ENCODE measurements around the gene ZNF8. TPM values are rescaled to one million over a fixed set of nuclear protein-coding genes. Genes with fewer than 3 reads are reported as not detected.
"Not testable (repeated sequence)": the region's sequence is repeated elsewhere in the genome, so short reads cannot be mapped to it uniquely, and the experiment has no call there.

Gene ZNF8
- total RNA-seq, result 10.5 TPM

DNA sequence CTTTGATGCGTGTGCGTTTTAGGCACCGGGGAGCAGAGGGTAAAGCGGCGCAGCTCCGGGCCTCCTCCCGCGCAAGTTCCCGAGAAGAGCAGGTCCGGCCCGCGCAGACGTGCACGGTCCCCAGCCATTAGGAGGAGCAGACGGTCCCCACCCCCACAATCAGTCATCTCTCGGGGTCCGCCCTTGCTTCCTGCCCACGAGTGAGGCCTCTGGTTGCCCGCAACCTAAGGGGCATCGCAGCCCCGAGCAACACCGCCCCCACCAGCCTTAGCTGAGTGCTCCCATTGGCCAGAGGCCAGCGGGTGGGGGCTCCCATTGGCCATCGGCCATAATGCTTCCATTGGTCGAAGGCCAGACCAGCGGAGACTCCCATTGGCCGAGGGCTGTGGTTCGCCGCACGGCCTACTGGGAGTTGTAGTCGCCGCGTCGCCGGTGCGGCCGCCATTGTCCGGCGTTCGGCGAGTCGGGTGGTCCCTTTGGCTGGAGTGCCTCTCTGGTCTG lies at the start of gene ZNF8:
Gene ZNF8, plus strand, starts transcription at position 415 of the 501 bp plus-strand sequence. CDS start 127 bp downstream, outside the sequence.
- DNase-seq (ENCODE audit: low read depth in 2 of 3, low spot score in 2 of 3), result peak; percentile 83 to 99 (median 99)

DNA sequence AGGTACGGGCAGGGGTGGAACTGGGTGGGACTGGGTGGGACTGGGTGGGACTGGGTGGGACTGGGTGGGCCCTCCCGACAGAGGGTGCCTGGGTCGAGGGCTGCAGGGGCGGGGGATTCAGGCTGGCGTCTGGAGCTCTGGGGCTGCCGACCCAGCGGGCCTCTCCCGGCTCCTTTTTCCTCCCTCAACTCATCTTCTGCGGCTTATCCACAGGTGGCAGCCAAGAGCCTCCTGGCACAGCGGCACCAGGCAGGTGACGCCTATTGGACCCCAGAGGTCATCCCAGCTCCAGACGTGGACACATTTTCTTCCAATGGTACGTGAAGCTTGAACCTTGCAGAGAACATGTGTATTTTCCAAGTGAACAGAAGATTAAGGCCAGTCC lies 49.5 kb upstream of the ZNF8 start:
- DNase-seq (ENCODE audit: low read depth in 2 of 3, low spot score in 2 of 3), result peak in 2 of 3 donors; percentile 18 to 20

DNA sequence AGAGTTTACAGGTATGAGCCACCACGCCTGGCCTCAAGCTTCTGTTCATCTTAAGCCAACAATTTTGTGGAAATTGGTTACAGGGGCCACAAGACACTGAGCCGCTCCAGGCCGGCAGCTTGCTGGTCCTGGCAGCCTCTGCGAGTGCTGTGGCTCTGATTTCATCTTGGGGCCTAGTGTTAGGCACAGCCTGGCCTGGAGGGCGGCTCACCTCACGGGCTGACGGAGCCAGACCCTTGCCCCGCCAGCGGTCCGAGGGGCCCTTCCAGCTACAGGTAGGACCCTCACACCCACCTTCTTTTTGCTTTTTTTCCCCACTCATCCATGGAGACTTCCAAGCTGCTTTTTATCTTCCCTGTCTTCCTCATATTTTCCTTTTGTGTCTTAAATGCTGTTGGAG lies 41.4 kb upstream of the ZNF8 start:
- no peak for DNase-seq (ENCODE audit: low read depth in 2 of 3, low spot score in 2 of 3)

DNA sequence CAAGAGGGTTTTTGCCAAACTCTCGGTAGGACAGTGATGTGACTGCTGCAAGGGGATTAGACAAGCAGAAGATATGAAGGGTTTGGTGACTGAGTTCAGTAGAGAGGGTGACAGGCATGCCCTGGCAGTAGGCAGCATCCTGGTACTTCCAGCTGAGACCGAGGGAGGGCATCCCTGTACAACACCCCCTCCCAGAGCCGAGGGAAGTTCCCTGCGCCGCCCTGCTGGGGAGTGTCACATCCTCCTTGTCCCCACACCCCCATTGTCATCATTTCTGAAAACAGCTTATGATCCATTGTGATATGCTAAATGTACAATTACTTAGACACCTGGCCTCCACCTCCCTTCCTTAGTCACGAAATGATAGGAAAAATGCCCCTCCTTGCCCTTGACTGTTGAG lies 35.4 kb upstream of the ZNF8 start:
- DNase-seq (ENCODE audit: low read depth in 2 of 3, low spot score in 2 of 3), result no peak

DNA sequence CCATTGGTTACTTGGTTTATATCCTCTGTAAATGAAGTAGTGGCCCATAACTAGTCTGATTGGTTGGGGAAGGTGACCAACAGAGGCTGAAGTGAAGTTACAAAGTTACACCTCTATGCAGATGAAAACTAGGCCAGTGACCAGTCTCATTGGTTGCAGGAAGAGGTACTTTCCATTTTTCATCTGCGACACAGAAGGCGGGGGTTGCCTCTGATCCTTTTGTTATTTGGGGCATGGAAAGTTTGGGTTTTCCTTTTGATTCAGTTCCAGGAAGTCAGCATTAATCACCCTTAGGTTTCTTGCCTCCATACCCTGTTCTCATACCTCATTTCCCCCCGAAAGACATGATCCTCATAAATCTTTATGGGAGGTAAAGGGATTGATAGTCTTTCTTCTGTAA lies 29.9 kb upstream of the ZNF8 start:
- DNase-seq (ENCODE audit: low read depth in 2 of 3, low spot score in 2 of 3), result no peak

DNA sequence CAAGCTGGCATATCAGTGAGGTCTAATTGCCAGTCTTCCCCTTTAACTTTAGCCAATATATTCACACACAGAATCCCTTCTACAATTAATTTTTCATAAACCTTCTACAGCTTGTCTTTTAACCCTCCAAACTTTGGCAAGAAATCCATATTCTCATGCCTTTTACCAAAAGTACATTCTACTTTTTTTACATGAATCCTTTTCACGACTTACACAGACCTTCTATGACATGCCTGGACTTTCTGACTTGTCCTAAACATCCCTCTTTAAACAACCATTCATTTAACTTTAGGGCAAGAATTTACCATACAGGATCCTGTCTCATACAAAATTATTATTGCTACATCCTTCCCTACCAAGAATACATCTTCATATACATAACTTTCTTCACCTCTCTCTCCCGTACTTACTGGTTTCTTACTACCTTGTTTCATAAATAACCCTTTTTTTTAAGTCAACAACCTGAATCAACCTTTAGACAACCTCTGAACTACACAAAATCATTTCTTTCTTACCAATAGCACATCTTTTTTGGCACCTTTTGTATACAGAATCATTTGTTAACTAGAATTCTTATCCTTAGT lies 26.6 kb upstream of the ZNF8 start:
- peak in 1 of 3 donors; percentile 38 for DNase-seq (ENCODE audit: low read depth in 2 of 3, low spot score in 2 of 3)

DNA sequence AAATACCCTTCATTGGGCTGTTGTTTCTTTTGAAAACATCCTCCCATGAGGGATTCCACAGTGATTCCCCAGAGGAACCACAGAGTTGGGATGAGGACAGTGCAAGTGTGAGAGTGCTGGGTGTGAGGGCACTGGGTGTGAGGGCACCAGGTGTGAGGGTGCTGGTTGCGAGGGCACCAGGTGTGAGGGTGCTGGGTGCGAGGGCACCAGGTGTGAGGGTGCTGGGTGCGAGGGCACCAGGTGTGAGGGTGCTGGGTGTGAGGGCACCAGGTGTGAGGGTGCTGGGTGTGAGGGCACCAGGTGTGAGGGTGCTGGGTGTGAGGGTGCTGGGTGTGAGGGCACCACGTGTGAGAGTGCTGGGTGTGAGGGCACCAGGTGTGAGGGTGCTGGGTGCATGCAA lies 20.5 kb upstream of the ZNF8 start:
- not testable (repeated sequence) for DNase-seq (ENCODE audit: low read depth in 2 of 3, low spot score in 2 of 3)

DNA sequence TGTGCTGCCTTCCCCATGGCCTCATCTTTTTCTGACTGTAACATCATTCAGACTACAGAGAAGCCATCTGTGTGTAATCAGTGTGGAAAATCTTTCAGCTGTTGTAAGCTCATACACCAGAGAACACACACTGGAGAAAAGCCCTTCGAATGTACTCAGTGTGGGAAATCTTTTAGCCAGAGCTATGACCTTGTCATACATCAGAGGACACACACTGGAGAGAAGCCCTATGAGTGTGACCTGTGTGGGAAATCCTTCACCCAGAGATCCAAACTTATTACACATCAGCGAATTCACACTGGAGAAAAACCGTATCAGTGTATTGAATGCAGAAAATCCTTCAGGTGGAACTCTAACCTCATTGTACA lies 17.2 kb upstream of the ZNF8 start:
- no peak for DNase-seq (ENCODE audit: low read depth in 2 of 3, low spot score in 2 of 3)

DNA sequence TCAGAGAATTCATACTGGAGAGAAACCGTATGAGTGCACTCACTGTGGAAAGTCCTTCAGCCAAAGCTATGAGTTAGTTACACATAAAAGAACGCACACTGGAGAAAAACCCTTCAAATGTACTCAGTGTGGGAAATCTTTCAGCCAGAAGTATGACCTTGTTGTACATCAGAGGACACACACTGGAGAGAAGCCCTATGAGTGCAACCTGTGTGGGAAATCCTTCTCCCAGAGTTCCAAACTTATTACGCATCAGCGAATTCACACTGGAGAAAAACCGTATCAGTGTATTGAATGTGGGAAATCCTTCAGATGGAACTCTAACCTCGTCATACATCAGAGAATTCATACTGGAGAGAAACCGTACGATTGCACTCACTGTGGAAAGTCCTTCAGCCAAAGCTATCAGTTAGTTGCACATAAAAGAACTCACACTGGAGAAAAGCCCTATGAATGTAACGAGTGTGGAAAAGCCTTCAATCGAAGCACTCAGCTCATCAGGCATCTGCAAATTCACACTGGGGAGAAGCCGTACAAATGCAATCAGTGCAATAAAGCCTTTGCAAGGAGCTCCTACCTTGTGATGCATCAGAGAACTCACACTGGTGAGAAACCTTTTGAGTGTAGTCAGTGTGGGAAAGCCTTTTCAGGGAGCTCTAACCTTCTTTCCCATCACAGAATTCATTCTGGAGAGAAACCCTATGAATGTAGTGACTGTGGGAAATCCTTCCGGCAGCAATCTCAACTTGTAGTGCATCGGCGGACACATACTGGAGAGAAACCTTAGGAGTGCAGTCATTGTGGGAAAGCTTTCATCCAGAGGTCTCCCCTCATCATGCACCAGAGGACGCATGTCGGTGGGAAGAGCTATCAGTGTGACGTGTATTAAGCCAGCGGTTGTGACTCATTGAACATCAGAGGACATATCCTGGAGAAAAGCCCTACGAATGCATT lies 16.5 kb upstream of the ZNF8 start:
- DNase-seq (ENCODE audit: low read depth in 2 of 3, low spot score in 2 of 3), result no peak

DNA sequence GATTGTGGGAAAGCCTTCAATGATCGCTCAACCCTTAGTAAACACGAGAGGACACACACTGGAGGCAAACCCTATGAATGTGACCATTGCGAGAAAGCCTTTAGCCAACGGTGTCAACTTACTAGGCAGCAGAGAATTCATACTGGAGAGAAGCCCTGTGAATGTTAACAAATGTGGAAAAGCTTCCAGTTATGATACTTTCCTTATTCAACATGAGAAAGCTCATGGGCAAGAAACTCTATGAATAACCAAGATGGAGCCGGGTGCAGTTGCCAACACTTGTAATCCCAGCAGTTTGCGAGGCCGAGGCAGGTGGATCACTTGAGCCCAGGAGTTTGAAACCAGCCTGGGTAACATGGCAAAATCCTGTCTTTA lies 15.8 kb upstream of the ZNF8 start:
- no peak for DNase-seq (ENCODE audit: low read depth in 2 of 3, low spot score in 2 of 3)

DNA sequence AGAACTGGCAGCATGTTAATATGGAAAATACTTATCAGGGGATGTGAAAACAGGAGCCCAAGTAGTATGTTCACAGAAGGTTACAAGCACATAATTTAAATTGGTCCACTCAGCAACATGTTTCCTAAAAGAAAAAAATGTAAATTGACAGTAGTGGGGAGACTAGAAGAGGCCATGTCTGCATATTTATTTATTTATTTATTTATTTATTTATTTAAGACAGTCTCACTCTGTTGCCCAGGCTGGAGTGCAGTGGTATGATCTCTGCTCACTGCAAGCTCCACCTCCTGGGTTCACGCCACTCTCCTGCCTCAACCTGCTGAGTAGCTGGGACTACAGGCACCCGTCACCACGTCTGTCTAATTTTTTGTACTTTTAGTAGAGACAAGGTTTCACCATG lies 13.7 kb upstream of the ZNF8 start:
- no peak for DNase-seq (ENCODE audit: low read depth in 2 of 3, low spot score in 2 of 3)

DNA sequence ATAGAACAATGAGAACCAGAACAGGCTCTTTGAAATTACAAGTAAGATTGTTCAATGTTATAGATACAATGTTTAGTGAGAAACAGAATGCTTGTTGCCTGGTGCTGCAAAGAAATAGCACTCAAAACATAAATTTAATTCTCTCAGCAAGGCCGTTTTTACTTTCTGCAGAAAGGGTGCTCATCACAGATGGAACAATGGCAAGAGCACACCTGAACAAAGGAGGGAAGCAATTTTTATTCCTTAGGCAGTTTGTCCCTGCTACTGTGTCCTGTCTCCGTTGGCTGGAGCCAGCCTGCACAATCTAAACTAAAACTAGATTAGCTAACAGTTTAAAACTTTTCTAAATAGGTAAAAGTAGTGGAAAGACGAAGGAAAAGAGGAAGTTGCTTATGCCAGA lies 10.4 kb upstream of the ZNF8 start:
- no peak for DNase-seq (ENCODE audit: low read depth in 2 of 3, low spot score in 2 of 3)

DNA sequence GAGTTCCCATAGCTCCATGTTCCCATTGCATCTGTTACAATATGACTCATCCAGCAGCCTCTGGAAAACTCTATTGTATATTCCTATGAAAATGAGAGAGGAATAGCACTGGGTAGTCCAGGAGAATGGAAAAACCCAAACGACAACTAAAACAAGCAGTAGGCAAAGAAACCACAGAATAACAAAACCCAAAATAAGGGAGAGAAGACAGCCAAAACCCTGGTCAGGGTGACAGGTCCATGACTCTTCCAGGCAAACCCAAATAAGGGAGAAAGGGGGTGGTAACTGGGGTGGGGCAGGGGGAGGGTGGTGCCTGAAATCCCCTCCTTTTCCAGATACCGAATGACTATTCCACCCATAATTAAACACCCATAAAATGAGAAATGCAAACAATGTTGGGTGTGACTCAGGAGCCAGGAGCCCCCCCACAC lies 4.0 kb upstream of the ZNF8 start:
- DNase-seq (ENCODE audit: low read depth in 2 of 3, low spot score in 2 of 3), result no peak

DNA sequence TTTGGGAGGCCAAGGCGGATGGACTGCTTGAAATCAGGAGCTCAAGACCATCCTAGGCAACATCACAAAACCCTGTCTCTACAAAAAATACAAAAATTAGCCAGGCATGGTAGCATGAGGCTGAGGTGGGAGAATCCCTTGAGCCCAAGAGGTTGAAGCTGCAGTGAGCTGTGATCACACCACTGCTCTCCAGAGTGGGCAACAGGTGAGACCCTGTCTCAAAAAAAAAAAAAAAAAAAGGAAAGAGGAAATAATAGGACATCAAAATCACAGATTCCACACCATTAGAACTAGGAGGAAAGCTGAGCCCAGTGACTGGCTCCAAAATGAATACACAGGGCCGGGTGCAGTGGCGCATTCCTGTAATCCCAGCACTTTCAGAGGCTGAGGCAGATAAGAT lies 3.2 kb upstream of the ZNF8 start:
- no peak for DNase-seq (ENCODE audit: low read depth in 2 of 3, low spot score in 2 of 3)

DNA sequence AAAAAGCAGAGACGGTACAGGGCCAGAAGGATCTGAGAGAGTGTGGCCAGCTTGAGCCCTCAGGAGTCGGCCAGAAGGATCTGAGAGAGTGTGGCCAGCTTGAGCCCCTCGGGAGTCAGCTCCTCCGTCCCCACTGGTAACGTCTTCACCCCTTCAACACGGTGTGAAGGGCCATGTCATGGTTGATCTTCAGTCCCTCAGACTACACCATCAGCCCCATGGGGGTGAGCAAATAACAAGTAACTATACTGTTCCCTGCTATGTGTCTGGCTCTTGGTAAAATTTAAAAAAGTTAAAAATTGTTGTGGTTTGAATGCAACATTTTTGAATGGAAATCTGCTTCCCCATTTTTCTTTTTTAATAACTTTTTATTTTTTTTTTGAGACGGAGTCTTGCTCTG lies 1.6 kb upstream of the ZNF8 start:
- no peak for DNase-seq (ENCODE audit: low read depth in 2 of 3, low spot score in 2 of 3)

DNA sequence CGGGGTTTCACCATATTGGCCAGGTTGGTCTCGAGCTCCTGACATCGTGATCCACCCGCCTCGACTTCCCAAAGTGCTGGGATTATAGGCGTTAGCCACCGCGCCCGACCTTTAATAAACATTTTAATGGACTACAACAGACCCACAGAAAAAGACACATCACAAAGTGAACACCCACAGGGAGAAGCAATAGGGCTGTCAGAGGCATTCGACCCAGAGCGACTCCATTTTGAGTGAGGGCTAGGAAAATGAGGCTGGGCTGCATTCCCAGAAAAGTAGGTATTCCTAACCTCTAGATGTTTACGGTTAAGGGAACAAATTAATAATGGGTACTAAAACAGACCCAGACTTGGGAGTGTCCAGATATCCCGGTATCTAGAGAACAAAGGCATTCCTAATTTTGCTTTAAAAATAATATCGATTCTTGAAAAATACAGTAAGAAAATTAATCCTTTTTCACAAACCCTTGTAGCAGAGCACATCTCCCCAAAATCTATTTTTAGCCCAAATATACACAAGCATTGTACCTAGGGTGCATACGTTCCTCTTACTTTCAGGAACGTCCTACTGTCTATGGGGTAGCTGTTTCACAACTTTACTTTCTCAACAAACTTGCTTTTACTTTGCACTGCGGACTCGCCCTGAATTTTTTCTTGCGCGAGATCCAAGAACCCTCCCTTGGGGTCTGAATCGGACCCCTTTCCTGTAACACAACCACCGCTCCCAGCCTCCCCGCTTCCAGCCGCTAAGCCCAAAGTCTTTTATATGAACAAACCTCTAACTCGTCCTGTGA lies 811 bp upstream of the ZNF8 start:
- DNase-seq (ENCODE audit: low read depth in 2 of 3, low spot score in 2 of 3), result no peak

DNA sequence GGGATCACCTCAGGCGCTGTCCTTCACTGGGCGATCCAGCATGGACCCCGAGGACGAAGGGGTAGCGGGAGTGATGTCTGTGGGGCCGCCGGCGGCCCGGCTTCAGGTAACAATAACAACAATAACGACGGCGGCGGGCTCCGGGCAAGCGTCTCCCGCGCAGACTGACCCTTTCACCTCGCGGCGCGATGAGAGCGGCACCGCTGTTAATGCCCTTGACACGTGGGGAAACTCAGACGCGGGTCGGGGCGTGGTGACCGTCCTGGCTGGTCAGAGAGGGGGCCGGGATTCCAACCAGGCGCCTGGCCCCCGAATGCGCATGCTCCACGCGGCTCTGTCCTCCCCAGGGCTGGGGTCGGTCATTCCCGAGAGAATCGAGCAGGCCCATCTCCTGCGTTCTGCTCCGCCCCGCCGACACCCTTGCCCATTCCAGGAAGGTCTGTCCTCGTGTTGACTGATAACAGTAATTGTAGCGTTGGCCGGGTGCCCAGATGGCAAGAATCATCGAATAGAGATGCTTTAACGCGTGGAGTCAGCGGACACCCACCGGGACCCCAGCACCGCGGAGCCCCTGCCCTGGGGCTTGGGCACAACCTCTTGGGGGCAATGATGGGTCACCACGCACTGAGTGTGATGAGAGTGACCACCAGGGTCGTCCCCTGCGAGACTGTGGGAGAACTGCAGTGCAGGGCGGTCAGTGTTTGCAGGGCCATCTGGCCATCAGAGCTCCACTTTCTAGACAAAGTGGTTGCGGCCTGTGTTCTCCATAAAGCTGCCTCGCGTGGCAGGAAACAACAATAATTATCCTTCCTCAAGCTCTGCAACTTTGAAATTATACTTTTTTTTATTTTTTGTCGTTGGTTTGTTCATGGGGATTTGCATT lies 528 bp downstream of the ZNF8 start:
- DNase-seq (ENCODE audit: low read depth in 2 of 3, low spot score in 2 of 3), result peak in 2 of 3 donors; percentile 57 to 82

DNA sequence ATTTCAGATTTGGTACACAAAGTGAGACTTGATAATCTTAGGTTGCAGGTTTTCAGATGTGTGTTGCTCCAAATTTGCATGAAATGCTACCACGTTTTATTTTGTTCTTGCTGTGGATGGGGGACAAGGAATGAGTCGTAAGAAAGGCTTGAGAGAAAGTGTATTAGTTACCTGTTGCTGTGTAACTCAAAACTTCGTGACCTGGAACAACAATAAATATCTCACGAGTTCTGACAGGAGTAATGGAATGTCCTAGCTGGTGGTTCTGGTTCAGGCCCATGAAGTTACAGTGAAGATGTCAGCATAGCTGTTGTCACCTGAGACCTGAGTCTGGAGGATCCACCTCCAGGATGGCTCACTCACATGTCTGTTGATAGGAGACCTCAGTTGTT lies 1.2 kb downstream of the ZNF8 start:
- no peak for DNase-seq (ENCODE audit: low read depth in 2 of 3, low spot score in 2 of 3)

DNA sequence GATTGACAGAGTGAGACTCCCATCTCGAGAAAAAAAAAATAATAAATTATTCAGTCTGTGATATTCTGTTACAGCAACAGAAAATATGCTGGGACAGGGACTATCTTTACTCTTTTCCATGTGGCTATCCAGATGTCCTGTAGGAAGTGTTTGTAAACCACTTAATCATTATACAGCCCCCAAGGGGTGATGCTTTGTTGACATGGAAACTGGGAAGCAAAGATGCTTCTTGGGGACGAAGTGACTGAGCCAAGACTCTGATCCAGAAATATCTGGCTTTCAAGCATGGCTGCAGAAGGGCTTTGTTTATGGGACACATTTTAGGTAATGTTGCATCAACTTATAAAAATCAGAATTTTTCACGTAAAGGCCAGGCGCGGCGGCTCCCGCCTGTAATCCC lies 5.4 kb downstream of the ZNF8 start:
- no peak for DNase-seq (ENCODE audit: low read depth in 2 of 3, low spot score in 2 of 3)

DNA sequence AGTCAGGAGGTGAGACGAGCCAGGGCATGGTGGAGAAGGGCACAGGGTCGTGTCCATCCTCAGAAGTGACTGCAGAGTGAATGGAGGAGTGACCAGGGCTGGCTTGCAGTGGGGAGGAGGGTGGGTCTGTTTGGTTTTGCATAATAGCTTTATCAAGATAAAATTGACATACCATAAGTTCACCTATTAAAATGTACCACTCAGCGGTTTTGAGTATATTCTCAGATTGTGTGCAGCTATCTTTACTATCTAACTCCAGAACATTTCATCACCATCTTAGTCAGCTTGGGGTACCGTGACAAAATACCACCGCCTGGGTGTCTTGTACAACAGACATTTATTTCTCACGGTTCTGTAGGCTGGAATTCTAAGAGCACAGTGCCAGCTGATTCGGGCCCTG lies 13.2 kb downstream of the ZNF8 start:
- DNase-seq (ENCODE audit: low read depth in 2 of 3, low spot score in 2 of 3), result no peak

All from hematopoietic multipotent progenitor cell (in vitro differentiated cells).